Neural cell (in vitro differentiated cells): ENCODE data around the gene MYO1G. TPM values are rescaled to one million over a fixed set of nuclear protein-coding genes. Genes with fewer than 3 reads are reported as not detected.

Source experiments
- H2AFZ ChIP-seq: fragments of 200-600, 300-800 bp; sonication (generic), shearing (Covaris generic); 2 replicates; pipeline ENCODE4 v1.6.0; 2014; ENCODE audit warnings: low read depth, mild to moderate bottlenecking, antibody characterized with exemption, low read length, moderate library complexity
- H3F3A ChIP-seq: fragments of 200-600 bp; shearing (Covaris generic); 2 replicates; pipeline ENCODE4 v1.6.1; 2016; ENCODE audit warnings: mild to moderate bottlenecking, moderate library complexity, mixed read lengths, antibody characterized with exemption, low read length; ENCODE audit not compliant: insufficient read depth, poor library complexity, severe bottlenecking
- H3K27ac ChIP-seq: fragments of 200-600, 300-800 bp; sonication (generic), shearing (Covaris generic); 2 replicates; pipeline ENCODE4 v1.5.1; 2014; ENCODE audit warnings: mild to moderate bottlenecking, low read length, moderate library complexity
- H3K27me3 ChIP-seq: fragments of 300-800, 200-600 bp; sonication (generic), shearing (Covaris generic); 2 replicates; pipeline ENCODE4 v1.6.0; 2014; ENCODE audit warnings: mild to moderate bottlenecking, low read depth, low read length, moderate library complexity; ENCODE audit not compliant: insufficient read depth
- H3K36me3 ChIP-seq: fragments of 300-800, 200-600 bp; sonication (generic), shearing (Covaris generic); 2 replicates; pipeline ENCODE4 v1.5.1; 2014; ENCODE audit warnings: mild to moderate bottlenecking, antibody characterized with exemption, low read length, moderate library complexity; ENCODE audit not compliant: insufficient read depth
- H3K4me2 ChIP-seq: fragments of 300-800, 200-600 bp; sonication (generic), shearing (Covaris generic); 2 replicates; pipeline ENCODE4 v1.6.0; 2014; ENCODE audit warnings: mild to moderate bottlenecking, low read length
- H3K4me3 ChIP-seq: fragments of 300-800, 200-600 bp; sonication (generic), shearing (Covaris generic); 2 replicates; pipeline ENCODE4 v1.5.1; 2014; ENCODE audit warnings: mild to moderate bottlenecking, low read length, moderate library complexity
- H3K79me2 ChIP-seq: fragments of 200-600 bp; shearing (Covaris generic); replicated peaks from 2 replicates; pipeline ENCODE4 v1.6.0; 2014; ENCODE audit warnings: mild to moderate bottlenecking, low read length, moderate library complexity; ENCODE audit not compliant: insufficient read depth
- H3K9ac ChIP-seq: fragments of 300-800, 200-600 bp; sonication (generic), shearing (Covaris generic); 2 replicates; pipeline ENCODE4 v1.6.1; 2016; ENCODE audit warnings: mild to moderate bottlenecking, low read length, mixed read lengths
- H3K9me2 ChIP-seq: fragments of 200-600 bp; shearing (Covaris generic); 2 replicates; pipeline ENCODE4 v1.6.1; 2016; ENCODE audit warnings: mild to moderate bottlenecking, low read length, mixed read lengths; ENCODE audit not compliant: insufficient read depth
- H3K9me3 ChIP-seq: fragments of 200-600, 300-800 bp; sonication (generic), shearing (Covaris generic); 2 replicates; pipeline ENCODE4 v1.6.1; 2016; ENCODE audit warnings: mild to moderate bottlenecking, mixed run types, low read length, moderate library complexity, mixed read lengths
- H4K20me1 ChIP-seq: fragments of 200-600 bp; shearing (Covaris generic); 2 replicates; pipeline ENCODE4 v1.6.1; 2016; ENCODE audit warnings: mild to moderate bottlenecking, mixed run types; ENCODE audit not compliant: insufficient read depth
- CTCF ChIP-seq: fragments of 450-650 bp; IDR thresholded peaks from 2 replicates; pipeline ENCODE4 v1.5.1; 2014; ENCODE audit warnings: antibody characterized with exemption, mild to moderate bottlenecking, moderate library complexity; ENCODE audit not compliant: poor library complexity, severe bottlenecking
- EP300 ChIP-seq: fragments of 450-650 bp; conservative IDR thresholded peaks from 2 replicates; pipeline ENCODE4 v1.6.1; 2014; ENCODE audit warnings: antibody characterized with exemption, mild to moderate bottlenecking, moderate library complexity; ENCODE audit not compliant: poor library complexity, severe bottlenecking
- EZH2 ChIP-seq: fragments of 200-600, 300-800 bp; shearing (Covaris generic), sonication (generic); IDR thresholded peaks from 2 replicates; pipeline ENCODE4 v1.6.1; 2014; ENCODE audit warnings: antibody characterized with exemption, low read length, borderline replicate concordance, mild to moderate bottlenecking; ENCODE audit not compliant: insufficient read depth, poor library complexity, severe bottlenecking
- MXI1 ChIP-seq: fragments of 450-650 bp; conservative IDR thresholded peaks from 2 replicates; pipeline ENCODE4 v1.6.1; 2014; ENCODE audit warnings: antibody characterized with exemption, mild to moderate bottlenecking; ENCODE audit not compliant: poor library complexity, severe bottlenecking
- POLR2AphosphoS5 ChIP-seq: IDR thresholded peaks from 2 replicates; pipeline ENCODE4 v1.6.1; 2012
- RAD21 ChIP-seq: fragments of 450-650 bp; conservative IDR thresholded peaks from 2 replicates; pipeline ENCODE4 v1.6.1; 2014; ENCODE audit warnings: antibody characterized with exemption, mild to moderate bottlenecking, moderate library complexity
- REST ChIP-seq: IDR thresholded peaks from 2 replicates; pipeline ENCODE4 v1.6.1; 2012; ENCODE audit warnings: borderline replicate concordance
- SMC3 ChIP-seq: fragments of 450-650 bp; conservative IDR thresholded peaks from 2 replicates; pipeline ENCODE4 v1.6.1; 2014; ENCODE audit warnings: antibody characterized with exemption, mild to moderate bottlenecking, moderate library complexity; ENCODE audit not compliant: poor library complexity
- TAF1 ChIP-seq: IDR thresholded peaks from 2 replicates; pipeline ENCODE4 v1.6.1; 2012; ENCODE audit warnings: low read depth
- polyA plus RNA-seq: library from polyadenylated mRNA; depleted of rRNA; stranded (reverse); fragments of >200 nt; gene quantifications from 2 replicates; pipeline ENCODE4 v1.2.3, GENCODE V29; 2014

MYO1G gene
- polyA plus RNA-seq, 1 donor from 2014 or later, result 0.38 TPM

GRCh38 chr7:44973610-44974401 is 5.0 kb downstream of the MYO1G start:
- H3K4me2 ChIP-seq, result no peak overlapping the region
- no peak overlapping the region for H3K27ac ChIP-seq
- H3K9me3 ChIP-seq, result no peaks in the 10 kb centered on the region
- H3K9ac ChIP-seq, result no peak overlapping the region
- H3K4me3 ChIP-seq, result no peak overlapping the region
- H2AFZ ChIP-seq, result no peak overlapping the region
- H3K36me3 ChIP-seq, result no peaks in the 10 kb centered on the region
- no peaks in the 10 kb centered on the region for H3K79me2 ChIP-seq
- H3K9me2 ChIP-seq, result no peaks in the 10 kb centered on the region
- H3K27me3 ChIP-seq, result no peaks in the 10 kb centered on the region
- no peaks in the 10 kb centered on the region for H3F3A ChIP-seq
- H4K20me1 ChIP-seq, result no peaks in the 10 kb centered on the region
- TF ChIP-seq POLR2AphosphoS5, result no peak
- TF ChIP-seq MXI1, result no peak
- no peak for TF ChIP-seq TAF1
- no peak for TF ChIP-seq SMC3
- TF ChIP-seq EZH2, result no peak
- no peak for TF ChIP-seq RAD21
- no peak for TF ChIP-seq CTCF
- TF ChIP-seq REST, result no peak
- TF ChIP-seq EP300, result no peak

- Histone ChIP-seq H3K4me2 (no peak overlapping the region), H3K9me2 (no peaks in the 10 kb centered on the region), H2AFZ (no peak overlapping the region), H3K27ac (no peak overlapping the region), H3K27me3 (no peaks in the 10 kb centered on the region), H3F3A (no peaks in the 10 kb centered on the region), H4K20me1 (no peaks in the 10 kb centered on the region), H3K9ac (no peak overlapping the region), H3K36me3 (no peaks in the 10 kb centered on the region), H3K9me3 (no peaks in the 10 kb centered on the region), H3K79me2 (no peaks in the 10 kb centered on the region), H3K4me3 (no peak overlapping the region)
- TF ChIP-seq SMC3 (no peak), RAD21 (no peak), TAF1 (no peak), EZH2 (no peak), EP300 (no peak), MXI1 (no peak), CTCF (no peak), POLR2AphosphoS5 (no peak), REST (no peak)
These were observed 6.3 kb downstream of the MYO1G start for GRCh38 chr7:44972562-44972961.
